AG09309 (cell line): ENCODE measurements around the gene TLR6.
"Not testable (repeated sequence)": the region's sequence is repeated elsewhere in the genome, so short reads cannot be mapped to it uniquely, and the experiment has no call there.

Source experiments
- DNase-seq: peaks from one replicate; pipeline ENCODE4 v3.0.0-alpha.2; 2010; ENCODE audit warnings: low read depth
- H3K4me3 ChIP-seq: 2 replicates; pipeline ENCODE4 v1.5.1; 2011; ENCODE audit warnings: mild to moderate bottlenecking, low read depth, low read length, moderate library complexity; ENCODE audit not compliant: control insufficient read depth
- TF ChIP-seq, protein P1 (sequence below): IDR thresholded peaks from 2 replicates; pipeline ENCODE4 v1.5.1; 2011; ENCODE audit warnings: mild to moderate bottlenecking, low read depth, low read length, inconsistent platforms; ENCODE audit not compliant: insufficient read depth, control insufficient read depth; ENCODE audit errors: missing control alignments

Gene TLR6

DNA sequence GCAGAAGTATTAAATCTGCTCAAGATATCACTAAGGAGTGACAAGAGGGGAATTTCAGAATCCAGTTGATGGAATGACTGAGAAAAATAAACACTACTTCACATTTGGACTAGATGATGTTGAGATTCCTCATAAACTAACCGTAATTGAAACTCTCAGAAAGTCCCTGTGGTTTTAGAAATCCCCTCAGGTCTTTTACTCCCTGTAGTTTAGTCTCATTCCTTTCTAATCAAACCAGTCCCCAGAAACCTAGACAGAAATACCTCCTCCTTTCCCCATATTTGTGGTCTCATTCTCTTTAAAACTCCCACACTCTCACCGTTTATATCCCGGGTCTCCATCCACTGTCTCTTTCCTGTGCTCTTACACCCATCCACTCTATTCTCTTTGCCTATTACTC is 37.0 kb downstream of the TLR6 start:
- peak; percentile 14 for DNase-seq
- H3K4me3 ChIP-seq = no peak overlapping the region
- TF ChIP-seq, protein P1, sequence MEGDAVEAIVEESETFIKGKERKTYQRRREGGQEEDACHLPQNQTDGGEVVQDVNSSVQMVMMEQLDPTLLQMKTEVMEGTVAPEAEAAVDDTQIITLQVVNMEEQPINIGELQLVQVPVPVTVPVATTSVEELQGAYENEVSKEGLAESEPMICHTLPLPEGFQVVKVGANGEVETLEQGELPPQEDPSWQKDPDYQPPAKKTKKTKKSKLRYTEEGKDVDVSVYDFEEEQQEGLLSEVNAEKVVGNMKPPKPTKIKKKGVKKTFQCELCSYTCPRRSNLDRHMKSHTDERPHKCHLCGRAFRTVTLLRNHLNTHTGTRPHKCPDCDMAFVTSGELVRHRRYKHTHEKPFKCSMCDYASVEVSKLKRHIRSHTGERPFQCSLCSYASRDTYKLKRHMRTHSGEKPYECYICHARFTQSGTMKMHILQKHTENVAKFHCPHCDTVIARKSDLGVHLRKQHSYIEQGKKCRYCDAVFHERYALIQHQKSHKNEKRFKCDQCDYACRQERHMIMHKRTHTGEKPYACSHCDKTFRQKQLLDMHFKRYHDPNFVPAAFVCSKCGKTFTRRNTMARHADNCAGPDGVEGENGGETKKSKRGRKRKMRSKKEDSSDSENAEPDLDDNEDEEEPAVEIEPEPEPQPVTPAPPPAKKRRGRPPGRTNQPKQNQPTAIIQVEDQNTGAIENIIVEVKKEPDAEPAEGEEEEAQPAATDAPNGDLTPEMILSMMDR = no peak

DNA sequence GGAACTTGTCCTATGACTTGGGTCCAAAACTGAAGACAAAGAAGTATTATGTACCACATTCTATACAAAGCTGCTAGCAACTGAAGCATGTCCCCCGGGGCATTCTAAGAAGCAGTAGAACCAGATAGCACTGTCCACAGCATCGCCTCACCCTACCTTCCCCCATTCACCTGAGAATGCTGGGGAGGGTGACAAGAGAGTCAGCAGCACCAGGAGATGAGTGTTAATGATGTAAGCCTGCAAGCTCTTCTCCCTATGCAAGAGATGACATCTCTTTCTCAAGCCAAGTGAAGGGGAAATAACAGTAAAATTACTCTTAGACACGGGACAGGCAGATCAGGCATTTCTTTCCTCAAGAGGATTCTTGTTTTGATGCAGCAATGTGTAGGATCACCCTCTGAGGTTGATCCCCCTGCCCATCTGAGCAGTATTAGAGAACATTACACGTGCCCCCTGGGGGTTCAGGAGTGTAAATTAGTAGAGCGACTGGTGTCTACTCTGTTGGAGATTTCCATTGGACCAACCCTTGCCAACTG is 38.1 kb downstream of the TLR6 start:
- DNase-seq = no peak
- no peak overlapping the region for H3K4me3 ChIP-seq
- TF ChIP-seq, protein P1 = no peak

DNA sequence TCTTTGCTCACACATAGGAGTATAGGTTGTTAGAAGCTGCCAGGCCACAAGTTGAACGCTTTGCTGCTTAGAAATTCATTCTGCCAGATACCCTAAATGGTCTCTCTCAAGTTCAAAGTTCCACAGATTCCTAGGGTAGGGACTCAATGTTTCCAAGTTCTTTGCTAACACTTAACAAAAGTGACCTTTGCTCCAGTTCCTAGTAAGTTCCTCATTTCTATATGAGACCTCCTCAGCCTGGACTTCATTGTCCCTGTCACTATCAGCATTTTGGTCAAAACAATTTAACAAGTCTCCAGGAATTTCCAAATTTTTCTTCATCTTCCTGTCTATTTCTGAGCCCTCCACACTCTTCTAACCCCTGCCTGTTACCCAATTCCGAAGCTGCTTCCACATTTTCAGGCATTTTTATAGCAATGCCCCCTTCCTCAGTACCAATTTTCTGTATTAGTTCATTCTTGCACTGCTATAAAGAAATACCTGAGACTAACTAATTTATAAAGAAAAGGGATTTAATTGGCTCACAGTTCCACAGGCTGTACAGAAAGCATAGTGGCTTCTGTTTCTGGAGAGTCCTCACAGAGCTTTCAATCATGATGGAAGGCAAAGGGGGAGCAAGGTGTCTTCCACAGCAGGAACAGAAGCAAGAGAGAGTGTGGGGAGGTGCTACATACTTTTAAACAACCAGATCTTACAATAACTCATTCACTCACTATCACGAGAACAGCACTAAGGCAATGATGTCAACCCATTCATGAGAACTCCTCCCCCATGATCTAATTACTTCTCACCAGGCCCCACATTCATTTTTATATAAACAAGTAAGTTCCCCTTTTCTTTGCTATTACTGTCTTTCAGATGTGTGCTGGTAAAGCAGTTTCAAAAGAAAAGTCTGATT is 40.5 kb downstream of the TLR6 start:
- TF ChIP-seq, protein P1 = no peak
- no peak overlapping the region for H3K4me3 ChIP-seq
- no peak for DNase-seq

DNA sequence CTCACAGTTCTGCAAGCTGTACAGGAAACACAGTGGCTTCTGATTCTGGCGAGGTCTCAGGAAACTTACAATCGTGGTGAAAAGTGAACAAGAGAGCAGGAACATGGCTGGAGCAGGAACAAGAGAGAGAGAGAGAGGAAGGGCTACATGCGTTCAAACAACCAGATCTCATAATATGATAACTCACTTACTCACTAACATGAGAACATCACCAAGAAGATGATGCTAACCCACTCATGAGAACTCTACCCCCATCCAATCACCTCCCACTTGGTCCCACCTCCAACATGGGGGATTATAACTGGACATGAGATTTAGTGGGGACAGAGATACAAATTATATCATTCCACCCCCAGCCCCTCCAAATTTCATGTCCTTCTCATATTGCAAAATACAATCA is 42.2 kb downstream of the TLR6 start:
- TF ChIP-seq, protein P1 = no peak
- H3K4me3 ChIP-seq = no peak overlapping the region
- no peak for DNase-seq

DNA sequence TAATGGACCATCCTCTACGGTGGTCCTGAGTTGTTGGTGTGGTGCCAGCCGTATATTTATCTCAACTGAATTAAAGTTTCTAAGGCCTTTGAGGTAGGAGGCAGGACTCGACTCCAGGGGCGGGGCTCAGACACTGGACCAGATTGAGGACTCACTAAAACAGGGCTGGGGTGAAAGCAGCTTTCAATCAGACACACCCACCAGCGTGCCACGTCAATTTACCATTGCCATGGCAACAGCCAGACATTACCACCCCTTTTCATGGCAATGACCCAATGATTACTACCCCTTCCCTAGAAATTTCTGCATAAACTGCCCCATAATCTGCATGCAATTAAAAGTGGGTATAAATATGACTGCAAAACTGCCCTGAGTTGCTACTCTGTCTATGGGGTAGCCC is 45.3 kb downstream of the TLR6 start:
- DNase-seq = no peak
- TF ChIP-seq, protein P1 = no peak
- no peak overlapping the region for H3K4me3 ChIP-seq

DNA sequence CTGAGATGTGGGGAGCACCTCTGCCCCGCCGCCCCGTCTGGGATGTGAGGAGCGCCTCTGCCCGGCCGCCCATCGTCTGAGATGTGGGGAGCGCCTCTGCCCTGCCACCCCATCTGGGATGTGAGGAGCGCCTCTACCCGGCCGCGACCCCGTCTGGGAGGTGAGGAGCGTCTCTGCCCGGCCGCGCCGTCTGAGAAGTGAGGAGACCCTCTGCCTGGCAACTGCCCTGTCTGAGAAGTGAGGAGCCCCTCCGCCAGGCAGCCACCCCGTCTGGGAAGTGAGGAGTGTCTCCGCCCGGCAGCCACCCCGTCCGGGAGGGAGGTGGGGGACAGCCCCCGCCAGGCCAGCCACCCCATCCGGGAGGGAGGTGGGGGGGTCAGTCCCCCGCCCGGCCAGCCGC is 49.2 kb downstream of the TLR6 start:
- not testable (repeated sequence) for DNase-seq, H3K4me3 ChIP-seq

DNA sequence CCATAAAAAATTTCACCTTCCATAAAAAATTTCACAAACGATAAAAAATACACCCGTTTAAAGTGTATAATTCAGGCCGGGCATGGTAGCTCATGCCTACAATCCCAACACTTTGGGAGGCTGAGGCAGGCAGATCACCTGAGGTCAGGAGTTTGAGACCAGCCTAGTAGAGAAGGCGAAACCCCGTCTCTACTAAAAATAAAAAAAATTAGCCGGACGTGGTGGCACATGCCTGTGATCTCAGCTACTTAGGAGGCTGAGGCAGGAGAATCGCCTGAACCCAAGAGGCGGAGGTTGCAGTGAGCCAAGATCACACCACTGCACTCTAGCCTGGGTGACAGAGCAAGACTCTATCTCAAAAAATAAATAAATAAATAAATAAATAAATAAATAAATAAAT is 50.4 kb downstream of the TLR6 start:
- not testable (repeated sequence) for DNase-seq, H3K4me3 ChIP-seq

DNA sequence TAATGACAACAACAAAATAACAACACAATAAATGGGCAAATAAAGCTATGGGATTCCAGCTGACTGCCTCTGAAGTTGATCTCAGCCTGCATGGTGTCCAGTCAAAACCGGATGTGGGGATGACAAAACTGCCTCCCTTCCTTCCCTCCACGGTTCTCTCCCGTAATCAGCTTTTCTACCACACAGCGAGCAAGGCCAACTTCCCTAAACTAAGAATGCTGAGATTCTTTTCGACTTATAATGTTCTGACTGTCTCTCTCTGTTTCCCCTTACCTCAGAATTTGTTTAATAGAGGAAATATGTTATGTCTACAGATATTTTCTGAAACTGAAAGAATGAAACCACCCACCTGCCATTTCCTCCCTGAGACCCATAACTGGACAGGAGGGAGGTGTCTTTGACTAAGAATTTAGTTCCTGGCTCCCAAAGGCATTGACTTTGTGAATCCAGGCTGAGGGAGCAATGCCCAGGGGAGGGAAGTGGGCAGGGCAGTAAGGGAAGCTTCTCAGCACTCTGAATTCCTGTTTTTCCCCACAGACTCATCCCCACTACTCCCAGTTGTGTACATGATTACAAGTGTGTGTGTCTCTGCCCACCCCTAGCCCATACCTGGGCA is 51.0 kb downstream of the TLR6 start:
- H3K4me3 ChIP-seq = no peak overlapping the region
- no peak for DNase-seq
- TF ChIP-seq, protein P1 = no peak
